Cardiac muscle cell (in vitro differentiated cells and primary cell): Measurements from ENCODE around the gene AQP7. TPM values are rescaled to one million over a fixed set of nuclear protein-coding genes. Genes with fewer than 3 reads are reported as not detected.

Experiments
- DNase-seq, 2 donors: peaks; one replicate each; pipeline versions ENCODE4 v3.0.0 to v3.0.0-alpha.2; 2010 to 2017; ENCODE audit warnings: low read depth in 1 of 2, low spot score in 1 of 2
- H3K27ac ChIP-seq: fragments of 200-600 bp; sonication (generic); 2 replicates; pipeline ENCODE4 v1.5.1; 2016
- H3K27me3 ChIP-seq: fragments of 200-600 bp; sonication (generic); 2 replicates; pipeline ENCODE4 v1.6.0; 2016; ENCODE audit warnings: control low read depth
- H3K36me3 ChIP-seq: fragments of 200-600 bp; sonication (generic); 2 replicates; pipeline ENCODE4 v1.5.1; 2016; ENCODE audit warnings: control low read depth
- H3K4me1 ChIP-seq: fragments of 200-600 bp; sonication (generic); 2 replicates; pipeline ENCODE4 v1.8.1; 2017; ENCODE audit warnings: low read depth, mild to moderate bottlenecking, mixed run types
- H3K4me3 ChIP-seq: fragments of 200-600 bp; sonication (generic); 2 replicates; pipeline ENCODE4 v1.5.1; 2016; ENCODE audit warnings: mild to moderate bottlenecking
- H3K9me3 ChIP-seq: fragments of 200-600 bp; sonication (generic); 2 replicates; pipeline ENCODE4 v1.5.1; 2017; ENCODE audit warnings: low read depth, mild to moderate bottlenecking, control low read depth
- CTCF ChIP-seq: IDR thresholded peaks from 2 replicates; pipeline ENCODE4 v1.5.1; 2012; ENCODE audit warnings: low read depth, mild to moderate bottlenecking, low read length
- polyA plus RNA-seq: library from polyadenylated mRNA; unstranded; fragments of >200 nt; fragmentation: Nextera tagmentation; extraction: Ambion mirVana; gene quantifications from 2 replicates; pipeline ENCODE4 v1.2.1, GENCODE V29; 2016
- total RNA-seq: library from RNA; depleted of rRNA; stranded (reverse); fragments of >200 nt; gene quantifications from 2 replicates; pipeline ENCODE4 v1.2.3, GENCODE V29; 2016

The AQP7 gene
- total and polyA plus RNA-seq, 2 experiments from 2014 or later, result 4.2 to 5.5 TPM

DNA sequence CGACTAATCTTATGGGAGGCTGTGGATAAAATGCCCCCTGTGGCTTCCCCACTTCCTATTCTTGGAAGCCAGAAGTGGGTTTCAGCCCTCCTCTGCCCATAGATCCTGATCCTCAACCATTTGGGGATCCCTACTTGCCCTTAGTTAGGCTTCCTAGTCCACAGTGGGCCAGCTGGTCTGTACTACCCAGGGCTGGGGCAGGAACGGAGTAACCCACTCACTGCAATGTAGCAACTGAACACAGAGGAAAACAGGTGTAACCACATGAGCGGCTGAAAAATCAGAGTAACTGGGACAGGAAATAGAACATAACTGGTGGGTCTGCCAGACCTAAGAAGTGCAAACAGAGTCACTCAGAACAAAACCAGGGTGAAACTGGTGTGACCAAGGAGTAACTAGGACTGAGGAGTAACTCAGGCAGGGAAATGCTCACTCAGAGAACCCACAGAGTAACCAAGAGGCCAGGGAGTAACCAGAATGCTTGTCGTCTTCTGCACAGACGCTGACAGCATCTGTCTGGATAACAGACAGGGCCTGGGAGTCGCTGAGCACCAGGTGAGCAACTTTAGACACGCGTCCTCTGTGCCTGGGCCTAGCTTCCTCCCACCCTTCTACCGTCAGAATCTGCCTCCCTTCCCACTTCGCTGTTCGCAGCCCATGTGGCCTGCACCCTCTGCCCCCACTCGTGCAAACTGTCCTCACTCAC, 44.0 kb upstream of the AQP7 start:
- H3K9me3 ChIP-seq, result no peaks in the 10 kb centered on the region
- H3K27me3 ChIP-seq, result no peaks in the 10 kb centered on the region
- H3K27ac ChIP-seq, result no peak overlapping the region
- H3K4me3 ChIP-seq, result no peak overlapping the region
- DNase-seq, result no peak
- no peaks in the 10 kb centered on the region for H3K4me1 ChIP-seq
- no peaks in the 10 kb centered on the region for H3K36me3 ChIP-seq
- TF ChIP-seq CTCF, result no peak

- no peak for TF ChIP-seq CTCF
- Histone ChIP-seq H3K36me3 (no peaks in the 10 kb centered on the region), H3K4me3 (no peak overlapping the region), H3K9me3 (no peaks in the 10 kb centered on the region), H3K4me1 (no peaks in the 10 kb centered on the region), H3K27me3 (no peaks in the 10 kb centered on the region), H3K27ac (no peak overlapping the region)
- DNase-seq, result no peak
Measured at GRCh38 chr9:33445389-33446239, 43.2 kb upstream of the AQP7 start.

- Histone ChIP-seq H3K4me3 (no peak overlapping the region), H3K27me3 (no peaks in the 10 kb centered on the region), H3K9me3 (no peaks in the 10 kb centered on the region), H3K27ac (no peak overlapping the region), H3K4me1 (no peaks in the 10 kb centered on the region), H3K36me3 (no peaks in the 10 kb centered on the region)
- no peak for DNase-seq
- TF ChIP-seq CTCF, result no peak
Measured at GRCh38 chr9:33443464-33444154, 41.2 kb upstream of the AQP7 start.

DNA sequence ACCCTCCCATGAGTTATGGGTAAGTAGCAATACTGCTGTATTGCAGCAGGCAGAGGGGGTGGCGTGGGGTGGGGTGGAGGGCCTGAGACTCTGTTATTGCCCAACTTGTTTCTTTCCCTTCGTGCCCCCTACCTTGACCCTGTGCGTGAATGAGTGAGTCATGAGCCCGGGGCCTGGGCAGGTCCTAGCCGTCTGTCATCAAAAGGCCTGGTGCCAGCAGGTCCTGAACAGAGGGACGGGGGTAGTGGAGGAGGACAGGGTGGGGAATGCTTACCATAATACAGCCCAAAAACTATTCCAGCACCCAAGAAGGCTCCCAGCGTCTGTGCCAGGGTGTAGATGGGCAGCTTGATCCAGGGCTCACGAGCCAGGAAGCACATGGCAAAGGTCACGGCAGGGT, 40.7 kb upstream of the AQP7 start:
- Histone ChIP-seq H3K27ac (no peak overlapping the region), H3K4me1 (no peaks in the 10 kb centered on the region), H3K27me3 (no peaks in the 10 kb centered on the region), H3K9me3 (no peaks in the 10 kb centered on the region), H3K4me3 (no peak overlapping the region), H3K36me3 (no peaks in the 10 kb centered on the region)
- no peak for TF ChIP-seq CTCF
- DNase-seq, result peak in 1 of 2 donors; percentile 63

DNA sequence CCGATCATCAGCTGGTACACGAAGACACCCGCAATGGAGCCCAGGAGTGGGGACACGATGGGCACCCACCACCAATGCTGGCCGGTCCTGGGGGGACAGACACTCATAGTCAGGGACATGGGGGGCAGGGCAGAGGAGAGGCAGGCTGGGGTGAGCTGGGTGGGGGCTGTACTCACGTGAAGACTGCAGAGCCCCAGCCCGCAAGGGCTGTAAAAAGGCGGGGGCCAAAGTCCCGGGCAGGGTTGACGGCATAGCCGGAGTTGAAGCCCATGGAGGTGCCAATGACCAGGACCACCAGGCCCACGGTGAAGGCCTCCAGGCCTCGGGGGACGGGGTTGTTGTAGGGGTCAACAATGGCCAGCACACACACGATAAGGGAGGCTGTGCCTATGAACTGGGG, 39.8 kb upstream of the AQP7 start:
- Histone ChIP-seq H3K4me1 (no peaks in the 10 kb centered on the region), H3K27ac (no peak overlapping the region), H3K4me3 (no peak overlapping the region), H3K27me3 (no peaks in the 10 kb centered on the region), H3K36me3 (no peaks in the 10 kb centered on the region), H3K9me3 (no peaks in the 10 kb centered on the region)
- no peak for TF ChIP-seq CTCF
- DNase-seq, result no peak
